Measurements from ENCODE around the gene PCOLCE2.

PCOLCE2 gene, protein sequence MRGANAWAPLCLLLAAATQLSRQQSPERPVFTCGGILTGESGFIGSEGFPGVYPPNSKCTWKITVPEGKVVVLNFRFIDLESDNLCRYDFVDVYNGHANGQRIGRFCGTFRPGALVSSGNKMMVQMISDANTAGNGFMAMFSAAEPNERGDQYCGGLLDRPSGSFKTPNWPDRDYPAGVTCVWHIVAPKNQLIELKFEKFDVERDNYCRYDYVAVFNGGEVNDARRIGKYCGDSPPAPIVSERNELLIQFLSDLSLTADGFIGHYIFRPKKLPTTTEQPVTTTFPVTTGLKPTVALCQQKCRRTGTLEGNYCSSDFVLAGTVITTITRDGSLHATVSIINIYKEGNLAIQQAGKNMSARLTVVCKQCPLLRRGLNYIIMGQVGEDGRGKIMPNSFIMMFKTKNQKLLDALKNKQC

DNA sequence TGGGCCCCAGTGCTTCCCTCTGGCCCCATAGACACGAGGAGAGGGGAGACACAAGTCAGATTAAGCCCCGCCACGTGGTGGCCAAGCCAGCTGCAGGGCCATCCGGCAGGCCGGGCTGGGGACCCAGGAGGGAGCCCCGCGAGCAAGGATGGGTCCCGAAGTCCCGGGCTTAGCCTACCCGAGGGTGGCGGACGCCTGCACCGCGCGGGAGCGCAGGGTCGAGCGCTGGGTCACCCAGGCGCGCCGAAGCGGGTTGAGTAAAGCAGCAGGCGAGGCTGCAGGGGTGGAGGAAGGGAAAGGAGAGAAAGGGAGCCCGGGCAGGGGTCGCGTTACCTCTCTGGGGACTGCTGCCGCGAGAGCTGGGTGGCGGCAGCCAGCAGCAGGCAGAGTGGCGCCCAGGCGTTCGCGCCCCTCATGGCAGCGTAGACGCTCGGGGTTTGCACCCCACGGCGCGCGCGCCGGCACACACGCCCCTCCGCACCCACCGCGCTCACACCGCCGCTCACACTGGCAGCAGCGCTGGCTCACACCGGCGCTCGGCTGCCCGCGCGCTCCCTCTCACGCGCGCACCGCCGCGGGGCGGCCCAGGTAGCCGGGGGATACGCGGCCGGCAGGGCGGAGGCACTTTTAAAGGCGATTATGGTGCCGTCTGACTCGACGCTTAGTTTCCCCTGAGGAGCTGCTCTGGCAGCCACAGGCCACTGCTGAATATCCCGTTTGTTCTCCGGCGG, at the start of gene PCOLCE2:
TSS of gene PCOLCE2 (minus strand) at position 603 of the 731 bp plus-strand sequence. CDS start at position 416, 187 bp downstream.
- in situ Hi-C loops (cut with MboI; ENCODE audit: low sequenced_read_pairs) = no loop called here

GRCh38 chr3:142935963-142936362, 47.1 kb upstream of the PCOLCE2 start:
- in situ Hi-C loops (cut with MboI; ENCODE audit: low sequenced_read_pairs) = no loop called here

- in situ Hi-C loops (cut with MboI; ENCODE audit: low sequenced_read_pairs) = no loop called here
Observed at GRCh38 chr3:142934887-142935269, 46.0 kb upstream of the PCOLCE2 start.

DNA sequence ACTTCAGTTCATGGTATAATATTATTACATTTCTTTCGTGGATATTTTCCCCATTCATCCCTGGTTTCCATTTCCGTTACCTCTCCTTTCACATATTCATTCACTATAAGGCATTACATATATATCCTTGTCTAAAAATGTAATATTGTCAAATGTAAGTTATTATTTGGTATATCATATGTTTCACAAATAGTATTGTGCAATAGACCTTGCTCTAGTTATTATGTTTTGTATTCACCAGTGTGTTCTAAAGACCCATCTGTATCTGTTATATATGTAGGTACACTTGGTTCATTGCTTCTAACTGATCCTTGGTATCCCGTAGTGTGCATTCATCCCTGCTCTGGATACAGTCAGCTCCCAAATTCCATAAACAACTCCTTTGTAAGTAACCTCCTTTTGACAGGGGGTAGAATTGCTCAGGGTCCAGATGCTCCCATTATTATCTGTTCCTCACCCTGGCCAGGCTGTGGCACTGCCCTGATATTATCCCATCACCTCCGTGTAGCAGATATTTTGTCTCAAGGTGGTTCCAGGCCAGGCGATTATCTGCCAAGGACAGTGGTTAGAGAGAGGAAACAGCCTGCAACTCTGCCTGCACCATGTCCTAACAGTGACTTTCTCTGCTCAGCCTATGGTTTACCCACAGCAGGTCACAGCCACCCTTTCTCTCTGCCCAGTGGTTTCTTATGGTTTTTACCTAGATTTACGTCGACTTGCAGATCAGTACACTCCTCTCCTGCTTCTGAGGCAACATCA, 45.4 kb upstream of the PCOLCE2 start:
- in situ Hi-C loops (cut with MboI; ENCODE audit: low sequenced_read_pairs) = no loop called here

- in situ Hi-C loops (cut with MboI; ENCODE audit: low sequenced_read_pairs) = no loop called here
Observed at GRCh38 chr3:142931222-142931621, 42.3 kb upstream of the PCOLCE2 start.

DNA sequence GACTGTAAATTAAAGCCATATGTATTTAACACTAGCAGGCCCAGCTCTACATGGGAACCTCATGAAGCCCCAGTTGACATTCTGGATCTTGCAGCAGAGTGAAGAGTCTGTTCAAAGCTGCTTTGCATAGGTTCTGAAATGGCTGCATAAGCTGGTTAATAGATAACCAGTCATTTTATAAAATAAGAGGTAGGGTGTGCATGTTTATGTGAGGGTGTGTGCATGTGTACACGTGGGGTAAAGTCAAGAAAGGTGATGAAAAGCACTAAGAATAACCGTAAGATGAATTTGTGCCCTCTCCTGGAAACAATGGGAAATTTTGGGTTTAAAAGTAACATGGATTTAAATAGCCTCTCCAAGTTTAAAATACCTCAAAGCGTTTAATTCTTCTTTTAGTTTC, 41.6 kb upstream of the PCOLCE2 start:
- in situ Hi-C loops (cut with MboI; ENCODE audit: low sequenced_read_pairs) = no loop called here

- in situ Hi-C loops (cut with MboI; ENCODE audit: low sequenced_read_pairs) = no loop called here
Observed at GRCh38 chr3:142929890-142930289, 41.0 kb upstream of the PCOLCE2 start.

DNA sequence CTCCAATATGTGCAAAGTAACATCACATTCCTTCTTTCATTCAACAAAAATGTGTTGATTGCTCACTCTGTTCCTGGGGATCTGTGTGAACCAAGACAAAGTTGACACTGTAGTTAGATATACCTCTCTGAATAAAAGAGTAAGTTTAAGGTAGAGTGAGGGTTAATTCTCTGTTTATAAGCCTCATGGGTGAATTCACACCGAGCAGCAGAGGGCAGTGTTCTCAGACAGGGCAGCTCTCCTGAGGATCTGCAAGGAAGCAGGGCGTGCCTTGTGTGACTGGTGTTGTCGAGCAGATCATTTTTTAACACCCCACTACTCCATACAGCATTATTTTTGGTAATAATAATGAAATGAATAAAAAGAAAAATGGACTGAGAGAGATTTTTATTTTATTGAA, 40.2 kb upstream of the PCOLCE2 start:
- in situ Hi-C loops (cut with MboI; ENCODE audit: low sequenced_read_pairs) = no loop called here

- in situ Hi-C loops (cut with MboI; ENCODE audit: low sequenced_read_pairs) = no loop called here
Observed at GRCh38 chr3:142926368-142926944, 37.6 kb upstream of the PCOLCE2 start.

- in situ Hi-C loops (cut with MboI; ENCODE audit: low sequenced_read_pairs) = no loop called here
Observed at GRCh38 chr3:142925140-142925539, 36.3 kb upstream of the PCOLCE2 start.

DNA sequence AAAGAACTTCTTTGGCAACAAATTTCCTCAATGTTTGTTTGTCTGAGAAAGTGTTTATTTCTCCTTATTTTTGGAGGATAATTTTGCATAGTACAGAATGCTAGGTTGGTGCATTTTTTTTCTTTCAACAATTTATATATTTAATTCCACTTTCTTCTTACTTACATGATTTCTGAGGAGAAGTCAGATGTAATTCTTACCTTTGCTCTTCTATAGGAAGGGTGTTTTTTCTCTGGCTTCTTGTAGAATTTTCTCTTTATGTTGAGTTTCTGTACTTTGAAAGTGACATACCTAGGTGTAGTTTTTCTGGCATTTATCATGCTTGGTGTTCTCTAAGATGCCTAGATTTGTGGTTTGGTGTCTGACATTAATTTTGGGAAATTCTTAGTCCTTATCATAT, 34.8 kb upstream of the PCOLCE2 start:
- in situ Hi-C loops (cut with MboI; ENCODE audit: low sequenced_read_pairs) = no loop called here

- in situ Hi-C loops (cut with MboI; ENCODE audit: low sequenced_read_pairs) = no loop called here
Observed at GRCh38 chr3:142916605-142917004, 27.7 kb upstream of the PCOLCE2 start.

DNA sequence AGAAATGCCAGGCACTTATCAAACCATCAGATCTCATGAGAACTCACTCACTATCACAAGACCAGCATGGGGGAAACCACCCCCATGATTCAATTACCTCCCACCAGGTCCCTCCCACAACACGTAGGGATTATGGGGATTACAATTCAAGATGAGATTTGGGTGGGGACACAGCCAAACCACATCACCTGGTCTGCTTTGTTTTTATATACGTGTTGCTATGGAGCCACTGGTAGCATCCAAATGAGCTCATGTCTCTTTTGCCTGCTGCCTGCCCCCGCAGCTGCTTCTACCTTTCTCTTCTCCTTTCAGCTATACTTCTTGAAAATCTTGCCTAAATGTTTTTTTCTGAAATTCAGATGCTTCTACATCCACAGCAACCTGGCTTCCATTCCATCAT, 26.8 kb upstream of the PCOLCE2 start:
- in situ Hi-C loops (cut with MboI; ENCODE audit: low sequenced_read_pairs) = no loop called here

DNA sequence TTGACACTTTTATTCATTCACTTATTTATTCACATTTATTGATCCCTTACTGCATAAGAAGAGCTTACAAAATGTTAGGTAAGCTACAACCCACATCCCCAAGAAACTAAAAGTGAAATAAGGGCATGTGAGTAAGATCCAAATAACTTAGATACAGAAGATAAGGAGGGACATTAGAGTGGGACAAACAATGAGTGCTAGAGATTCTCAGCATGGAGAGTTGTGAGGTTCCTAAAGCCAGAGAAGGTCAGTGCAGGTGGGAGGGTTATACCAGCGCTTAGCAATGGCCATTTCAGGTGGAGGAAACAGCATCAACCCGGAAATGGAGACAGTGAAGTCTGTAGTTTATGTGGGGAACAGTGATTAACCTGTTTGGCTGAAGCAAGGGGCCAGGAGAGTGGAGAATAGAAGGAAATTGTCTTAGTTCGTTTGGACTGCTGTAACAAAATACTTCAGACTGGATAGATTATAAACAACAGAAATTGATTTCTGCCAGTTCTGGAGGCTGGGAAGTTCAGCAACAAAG, 25.5 kb upstream of the PCOLCE2 start:
- in situ Hi-C loops (cut with MboI; ENCODE audit: low sequenced_read_pairs) = no loop called here

DNA sequence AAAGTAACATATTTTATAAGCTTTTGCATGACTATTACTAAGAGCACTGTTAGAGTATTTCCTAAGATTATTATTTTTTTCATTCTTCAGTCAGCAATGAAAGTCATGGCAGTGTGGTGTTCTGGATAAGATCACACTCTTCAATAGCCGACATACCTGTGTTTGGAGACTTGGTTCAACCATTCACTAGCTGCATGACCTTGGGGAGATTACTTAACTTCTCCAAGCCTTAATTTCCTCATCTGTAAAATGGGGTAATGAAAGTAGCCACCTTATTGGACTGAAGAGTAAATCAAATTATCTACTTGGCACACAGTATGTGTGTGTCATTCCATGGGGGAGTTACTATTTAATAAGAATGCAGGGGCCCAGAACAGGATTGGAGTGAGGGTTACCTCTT, 24.5 kb upstream of the PCOLCE2 start:
- in situ Hi-C loops (cut with MboI; ENCODE audit: low sequenced_read_pairs) = no loop called here

DNA sequence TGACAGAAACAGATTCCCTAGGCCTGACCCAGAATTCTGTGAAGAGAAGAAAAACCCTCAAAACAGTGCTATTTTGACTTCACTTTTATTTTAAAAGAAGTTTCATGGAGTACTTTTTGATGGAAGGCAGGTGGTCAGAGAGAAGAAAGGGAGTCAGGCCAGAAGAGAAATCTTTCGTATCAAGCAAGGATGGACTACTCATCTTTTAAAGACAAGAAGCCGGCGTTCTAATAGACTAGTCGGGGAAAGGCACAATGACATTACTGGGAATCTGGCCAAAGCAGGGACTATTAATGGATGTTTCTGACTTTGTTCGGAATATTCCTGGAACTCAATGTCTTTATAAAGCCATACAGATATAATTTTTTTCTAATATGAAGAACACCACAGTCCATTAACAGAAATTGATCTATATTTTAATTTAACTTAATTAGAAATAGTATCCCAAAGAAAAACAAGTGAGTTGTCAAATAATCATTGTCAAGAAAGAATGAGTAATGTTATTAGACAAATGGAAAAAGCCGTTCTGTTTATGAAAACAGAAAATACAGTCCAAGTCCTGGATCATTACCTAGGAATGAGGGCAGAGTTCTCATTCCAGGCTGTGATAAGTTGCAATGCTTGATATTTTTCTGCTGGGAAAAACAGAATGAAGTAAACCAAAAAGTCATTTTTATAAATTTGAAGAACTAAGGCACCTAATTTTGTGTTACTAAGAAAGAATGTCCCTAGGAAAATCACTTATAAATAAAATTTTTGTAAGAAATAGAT, 23.7 kb upstream of the PCOLCE2 start:
- in situ Hi-C loops (cut with MboI; ENCODE audit: low sequenced_read_pairs) = no loop called here

DNA sequence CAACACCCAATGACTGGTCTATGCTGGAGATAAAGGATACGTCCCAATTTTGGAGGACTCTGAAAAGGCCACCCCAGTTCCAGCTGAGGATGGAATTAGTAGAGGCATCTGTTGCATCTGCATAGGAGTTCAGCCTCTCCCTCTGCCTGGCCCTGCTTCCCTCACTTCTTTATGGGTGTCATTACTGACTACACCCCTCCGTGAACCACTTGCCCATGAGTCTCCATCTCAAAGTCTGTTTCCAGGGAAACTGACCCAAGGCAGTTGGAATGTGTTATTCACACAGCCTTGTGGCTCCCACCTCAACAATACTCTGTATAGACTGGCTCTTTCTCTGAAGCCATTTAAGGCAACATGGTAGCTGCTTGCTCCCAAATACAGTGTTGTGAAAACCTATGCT, 21.4 kb upstream of the PCOLCE2 start:
- in situ Hi-C loops (cut with MboI; ENCODE audit: low sequenced_read_pairs) = no loop called here

DNA sequence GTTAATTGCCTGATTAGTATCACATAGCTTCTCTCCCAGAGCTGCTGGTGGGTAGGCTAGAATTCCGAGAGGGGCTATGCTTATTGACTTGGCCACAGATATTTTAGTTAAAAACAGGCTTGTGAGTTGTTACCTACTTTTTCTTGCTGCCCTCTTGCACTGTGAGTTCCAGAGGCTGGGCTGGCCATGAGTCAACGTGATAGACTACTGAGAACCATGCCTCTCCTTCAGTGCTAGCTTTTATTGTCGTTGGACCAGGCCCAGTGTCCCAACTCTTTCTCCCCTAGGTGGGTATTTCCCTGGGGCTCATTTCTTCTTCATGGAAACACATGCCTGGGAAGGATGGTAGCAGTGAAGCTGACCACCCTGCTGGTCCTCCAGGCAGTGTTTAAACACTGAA, 20.4 kb upstream of the PCOLCE2 start:
- in situ Hi-C loops (cut with MboI; ENCODE audit: low sequenced_read_pairs) = no loop called here

DNA sequence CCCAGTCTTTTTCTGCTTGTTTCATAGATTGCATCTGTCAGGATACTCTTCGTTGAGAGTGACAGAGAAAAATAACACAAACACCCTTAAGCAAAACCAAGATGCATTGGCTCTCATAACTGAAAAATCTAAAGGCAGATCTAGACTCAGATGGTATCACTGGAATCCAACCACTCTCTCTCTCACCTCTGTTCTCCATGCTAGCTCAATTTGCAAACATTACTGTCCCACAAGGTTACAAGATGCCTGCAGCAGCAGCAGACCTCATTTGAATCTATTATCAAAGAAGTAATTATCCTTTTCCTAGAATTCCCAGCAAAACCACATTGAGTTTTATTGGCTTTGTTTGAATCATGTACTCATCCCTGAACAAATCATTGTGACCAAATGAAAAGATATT, 19.1 kb upstream of the PCOLCE2 start:
- in situ Hi-C loops (cut with MboI; ENCODE audit: low sequenced_read_pairs) = no loop called here
